MCF 10A (cell line): Measurements from ENCODE around the gene GPANK1. TPM values are rescaled to one million over a fixed set of nuclear protein-coding genes. Genes with fewer than 3 reads are reported as not detected.
A peak's percentile ranks its signal among the peaks of the same experiment; 100 is the strongest.

Experiments
- BruUV-seq: library from RNA; stranded (reverse); fragments of 400-500 nt; replicated peaks from 2 replicates; lab custom pipeline; 2021; lab: Mats Ljungman, UMichigan
- CTCF ChIA-PET: fragments of 300-600 bp; sonication (Branson Sonifier 250); formaldehyde crosslinking; extraction: SDS; loops from one replicate; lab custom pipeline; 2021; ENCODE audit warnings: antibody characterized with exemption, inconsistent platforms; lab: Yijun Ruan, JAX
- POLR2A ChIA-PET: fragments of 300-600, 350-650 bp; sonication (Branson Sonifier 250); formaldehyde crosslinking; extraction: SDS; loops from one replicate; lab custom pipeline; 2020; ENCODE audit warnings: antibody characterized with exemption, inconsistent platforms; lab: Yijun Ruan, JAX
- DNase-seq: peaks from one replicate; pipeline ENCODE4 v3.0.0-alpha.2; 2018; ENCODE audit not compliant: unreplicated experiment
- H3K27ac Mint-ChIP-seq: one replicate; pipeline ENCODE4 v1.8.0; 2022; ENCODE audit warnings: mild to moderate bottlenecking, low read depth, mixed read lengths; ENCODE audit not compliant: unreplicated experiment
- H3K27me3 Mint-ChIP-seq: one replicate; pipeline ENCODE4 v1.8.0; 2022; ENCODE audit warnings: mixed read lengths; ENCODE audit not compliant: insufficient read depth, unreplicated experiment
- H3K36me3 Mint-ChIP-seq: one replicate; pipeline ENCODE4 v1.8.0; 2022; ENCODE audit warnings: mild to moderate bottlenecking, moderate library complexity, mixed read lengths; ENCODE audit not compliant: insufficient read depth, unreplicated experiment
- H3K4me1 Mint-ChIP-seq: one replicate; pipeline ENCODE4 v1.8.0; 2022; ENCODE audit warnings: mixed read lengths; ENCODE audit not compliant: insufficient read depth, unreplicated experiment
- H3K4me3 Mint-ChIP-seq: one replicate; pipeline ENCODE4 v1.8.0; 2022; ENCODE audit warnings: mild to moderate bottlenecking, moderate library complexity, mixed read lengths; ENCODE audit not compliant: unreplicated experiment
- H3K9me3 Mint-ChIP-seq: one replicate; pipeline ENCODE4 v1.8.0; 2022; ENCODE audit warnings: mixed read lengths; ENCODE audit not compliant: unreplicated experiment
- CTCF ChIP-seq: fragments of 200-600 bp; IDR thresholded peaks from one replicate; pipeline ENCODE4 v1.8.0; 2022; ENCODE audit warnings: antibody characterized with exemption, mild to moderate bottlenecking; ENCODE audit not compliant: unreplicated experiment
- intact Hi-C: fragments of 100-400 bp; cut with micrococcal nuclease; formaldehyde crosslinking; loops from 2 replicates; pipeline ENCODE4 v1.14.1; 2022
- total RNA-seq: library from RNA; stranded (reverse); gene quantifications from 2 replicates; pipeline ENCODE4 v1.2.3, GENCODE V29; 2022

The GPANK1 gene
- total RNA-seq, 1 experiment from 2014 or later = 13.0 TPM

DNA sequence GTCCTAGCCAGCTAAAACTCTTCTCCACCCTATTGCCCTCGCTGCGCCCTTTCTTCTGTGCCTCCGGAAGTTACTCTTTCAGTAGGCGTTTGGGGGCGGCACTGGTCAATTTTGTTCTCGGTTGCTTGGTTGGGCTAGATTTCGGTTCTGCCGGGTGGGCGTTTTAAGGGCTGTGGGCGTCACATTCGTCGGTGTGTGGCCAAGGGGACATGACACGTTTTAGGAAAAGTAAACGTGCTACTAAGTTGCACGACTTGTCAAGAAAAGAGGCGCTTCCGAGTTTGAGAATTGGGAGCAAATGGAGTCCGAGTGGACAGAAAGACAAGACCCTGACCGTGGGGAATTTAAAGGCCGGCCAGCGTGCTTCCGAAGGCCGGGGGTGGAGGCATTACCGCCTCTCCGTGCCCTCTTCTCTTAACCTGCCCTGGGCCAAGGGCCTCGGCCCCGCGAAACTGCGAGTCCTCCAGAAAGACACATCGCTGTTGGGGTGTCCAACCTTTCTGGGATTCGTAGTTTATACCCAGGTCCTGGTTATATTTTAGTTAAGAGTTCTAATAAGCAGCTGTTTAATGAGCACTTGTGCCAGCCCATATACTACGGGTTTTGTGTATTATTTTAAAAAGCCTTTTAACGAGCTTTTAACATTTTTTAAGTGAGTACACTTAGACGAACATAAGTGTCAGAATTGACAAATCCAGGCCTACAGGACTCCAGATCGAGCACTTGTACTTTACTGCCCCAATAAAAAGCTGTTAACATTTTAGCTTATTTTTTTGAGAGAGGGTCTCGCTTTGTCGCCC lies 11.7 kb downstream of the GPANK1 start:
- ChIA-PET CTCF (interaction anchor here (0.7 to 1.6 kb wide), 7 partner anchors 11 to 317 kb away, joined by 3 to 9 read pairs (median 4); partner anchors contain the start of gene ATP6V1G2), POLR2A (interaction anchor here (0.5 to 7.1 kb wide), 49 partner anchors 10 to 1961 kb away, joined by 3 to 263 read pairs (median 5); partner anchors contain the start of genes ABHD16A, ATF6B, ATP6V1G2 and BRD2)
- Mint-ChIP-seq H3K27ac (peak overlapping the region; percentile 98), H3K4me3 (peak overlapping the region; percentile 100), H3K27me3 (no peaks in the 10 kb centered on the region), H3K9me3 (no peaks in the 10 kb centered on the region), H3K4me1 (peaks cover 36% of the 10 kb centered on the region), H3K36me3 (peaks cover 55% of the 10 kb centered on the region)
- BruUV-seq = TSS peak; percentile 89
- intact Hi-C loops = loop anchor here (1.0 to 2.0 kb wide), 2 partner anchors 7 to 106 kb away; partner anchors contain the start of genes ATP6V1G2, C6orf47 and NFKBIL1
- DNase-seq = no peak
- TF ChIP-seq CTCF = no peak

DNA sequence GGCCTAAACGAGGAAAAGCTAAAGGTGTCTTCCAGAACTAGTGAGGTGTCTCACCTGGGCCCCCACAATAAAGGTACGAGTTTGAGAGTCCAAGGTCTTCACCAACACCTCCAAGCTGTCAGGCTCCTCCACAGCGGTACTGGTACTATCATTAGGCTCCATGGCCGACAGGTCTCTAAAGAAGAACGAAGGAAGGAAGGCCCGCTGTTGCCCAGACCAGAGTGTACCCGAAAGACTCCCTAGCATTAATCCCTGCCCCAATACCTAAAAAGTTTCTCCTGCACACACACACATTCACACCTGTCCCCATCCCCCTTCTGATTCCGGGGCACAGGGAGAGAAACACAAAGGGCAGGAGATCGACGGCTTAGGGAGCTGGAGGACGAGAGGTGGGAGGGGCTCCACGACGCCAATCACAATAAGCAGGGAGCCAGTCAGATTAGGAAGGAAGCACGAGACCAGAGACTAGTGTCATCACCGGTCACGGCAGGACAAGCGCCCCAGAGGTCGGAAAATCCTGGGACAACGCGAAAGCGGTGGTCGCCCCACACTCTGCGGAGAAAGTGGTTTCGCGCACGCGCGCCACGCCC lies 13.1 kb downstream of the GPANK1 start:
- Mint-ChIP-seq H3K9me3 (no peaks in the 10 kb centered on the region), H3K27ac (peak overlapping the region; percentile 98), H3K4me3 (peak overlapping the region; percentile 100), H3K36me3 (peaks cover 60% of the 10 kb centered on the region), H3K27me3 (no peaks in the 10 kb centered on the region), H3K4me1 (peaks cover 30% of the 10 kb centered on the region)
- TSS peak; percentile 57 for BruUV-seq
- POLR2A ChIA-PET = interaction anchor here (0.6 to 7.1 kb wide), 52 partner anchors 8 to 1625 kb away, joined by 3 to 263 read pairs (median 6); partner anchors contain the start of genes ABHD16A, AIF1, ATF6B and ATP6V1G2
- CTCF ChIA-PET = interaction anchor here (0.6 to 1.0 kb wide), 6 partner anchors 15 to 247 kb away, joined by 3 to 5 read pairs (median 4); partner anchors contain the start of gene ATP6V1G2
- TF ChIP-seq CTCF = no peak
- intact Hi-C loops = loop anchor here (1.0 to 2.0 kb wide), 2 partner anchors 9 to 105 kb away; partner anchors contain the start of genes ATP6V1G2, C6orf47 and NFKBIL1
- peak; percentile 76 for DNase-seq

DNA sequence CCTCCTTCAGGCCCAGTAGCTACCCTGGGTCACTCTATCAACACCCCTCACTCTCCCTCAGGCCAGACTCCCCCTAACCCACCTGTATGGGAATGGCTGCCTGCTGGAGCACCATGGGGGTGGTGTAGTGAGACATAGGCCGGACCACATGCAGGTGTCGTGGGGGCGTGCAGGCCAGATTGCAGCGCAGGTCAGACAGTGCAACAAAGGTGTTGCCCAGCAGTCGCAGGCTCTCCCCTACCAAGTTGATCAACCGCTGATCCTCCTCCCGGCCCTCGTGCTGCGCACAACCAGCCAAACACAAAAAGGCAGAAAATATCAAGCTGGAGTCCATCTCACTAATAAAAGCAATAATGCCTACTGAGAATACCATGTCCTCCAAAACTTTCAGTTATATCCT lies 19.5 kb downstream of the GPANK1 start:
- intact Hi-C loops = no loop called here
- no peak for TF ChIP-seq CTCF
- Mint-ChIP-seq H3K27me3 (no peaks in the 10 kb centered on the region), H3K36me3 (peaks cover 89% of the 10 kb centered on the region), H3K4me3 (no peak overlapping the region), H3K9me3 (no peaks in the 10 kb centered on the region), H3K4me1 (peaks cover 10% of the 10 kb centered on the region), H3K27ac (no peak overlapping the region)
- no peak for DNase-seq
- POLR2A ChIA-PET = interaction anchor here (0.8 to 1.1 kb wide), 2 partner anchors 20 to 23 kb away, joined by 3 to 6 read pairs; partner anchors contain the start of gene GPANK1
- no TSS peak for BruUV-seq
- CTCF ChIA-PET = no interaction called here
